NCI-H446 treated with DMSO at 0.1 percent for 48 hours (cell line): ENCODE data around the gene GHRHR.

Source experiments
- DNase-seq: peaks from one replicate; lab custom pipeline; 2025; lab: John Stamatoyannopoulos, UW

GHRHR gene

DNA sequence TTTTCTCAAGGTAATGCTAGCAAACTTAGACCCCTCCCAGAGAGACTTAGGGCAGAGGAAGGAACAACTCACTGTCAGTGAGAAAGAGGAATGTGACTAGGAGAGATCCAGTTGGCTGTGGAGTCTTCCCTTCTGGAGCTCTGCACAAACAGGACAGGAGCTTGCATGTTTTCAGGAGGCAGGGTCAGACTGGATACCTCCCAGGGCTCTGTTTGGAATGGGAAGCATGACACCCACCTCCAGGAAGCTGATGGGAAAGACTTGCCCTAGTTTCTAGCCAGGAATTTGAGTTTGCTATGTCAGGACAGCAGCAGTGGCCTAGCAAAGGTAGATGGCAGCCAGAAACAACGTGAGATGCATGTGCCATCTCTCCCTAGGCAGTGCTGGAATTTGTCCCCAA, 40.6 kb downstream of the GHRHR start:
- no peak for DNase-seq

DNA sequence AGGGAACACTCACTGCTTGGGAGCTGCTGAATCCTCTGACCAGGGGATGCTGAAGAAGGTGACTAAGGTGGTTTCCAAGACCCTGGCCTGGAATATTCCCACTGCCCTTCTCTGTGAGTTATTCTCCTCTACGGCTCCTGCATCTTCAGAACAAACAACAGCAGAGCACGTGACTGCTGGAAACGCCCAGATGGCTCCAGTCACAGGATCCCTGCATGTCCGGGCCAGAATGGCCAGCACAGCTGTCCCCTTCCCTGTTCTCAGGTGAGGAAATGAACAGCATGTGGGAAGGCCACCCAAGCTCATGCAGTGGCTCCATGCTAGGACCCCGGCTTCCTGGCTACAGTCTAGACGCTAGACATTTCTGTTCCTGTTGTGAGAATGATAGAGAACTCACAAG, 43.1 kb downstream of the GHRHR start:
- no peak for DNase-seq

DNA sequence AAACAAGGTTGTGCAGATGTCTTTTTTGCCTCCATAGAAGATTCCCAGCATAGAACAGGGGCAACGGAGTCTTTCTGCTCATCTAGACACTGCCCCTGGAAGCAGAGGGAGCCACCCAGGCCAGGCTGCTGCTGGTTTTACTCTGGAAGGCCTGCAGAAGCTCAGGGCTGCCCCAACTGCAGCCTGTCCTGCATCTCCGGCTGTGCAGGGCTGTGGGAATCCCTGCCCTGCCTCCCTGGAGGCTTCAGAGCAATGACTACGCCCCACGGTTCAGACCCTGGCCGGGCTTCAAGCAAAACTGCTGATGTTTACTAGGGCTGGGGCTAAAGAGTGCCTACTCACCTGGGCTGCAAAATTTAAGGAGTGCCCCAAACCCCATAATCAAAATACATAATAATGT, 43.9 kb downstream of the GHRHR start:
- DNase-seq = no peak

DNA sequence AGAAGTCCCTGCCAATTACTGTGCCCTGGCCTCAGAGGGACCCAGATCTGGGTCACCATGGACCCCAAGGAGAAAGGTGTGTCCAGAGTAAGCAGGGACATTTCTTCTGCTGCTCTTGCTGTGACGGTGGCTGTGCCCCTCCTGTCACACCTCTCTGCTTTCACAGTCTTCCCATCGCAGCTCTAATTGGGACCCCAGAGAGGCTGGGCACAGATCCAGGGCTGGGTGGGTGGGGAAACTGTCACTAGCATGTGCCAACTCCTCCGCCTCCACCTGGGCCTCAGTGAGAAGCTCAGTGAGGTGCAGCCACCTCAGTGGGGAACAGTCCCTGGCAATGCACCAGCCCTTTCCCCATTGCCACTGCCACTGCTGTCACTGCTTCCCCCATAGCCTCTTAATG, 51.1 kb downstream of the GHRHR start:
- no peak for DNase-seq

DNA sequence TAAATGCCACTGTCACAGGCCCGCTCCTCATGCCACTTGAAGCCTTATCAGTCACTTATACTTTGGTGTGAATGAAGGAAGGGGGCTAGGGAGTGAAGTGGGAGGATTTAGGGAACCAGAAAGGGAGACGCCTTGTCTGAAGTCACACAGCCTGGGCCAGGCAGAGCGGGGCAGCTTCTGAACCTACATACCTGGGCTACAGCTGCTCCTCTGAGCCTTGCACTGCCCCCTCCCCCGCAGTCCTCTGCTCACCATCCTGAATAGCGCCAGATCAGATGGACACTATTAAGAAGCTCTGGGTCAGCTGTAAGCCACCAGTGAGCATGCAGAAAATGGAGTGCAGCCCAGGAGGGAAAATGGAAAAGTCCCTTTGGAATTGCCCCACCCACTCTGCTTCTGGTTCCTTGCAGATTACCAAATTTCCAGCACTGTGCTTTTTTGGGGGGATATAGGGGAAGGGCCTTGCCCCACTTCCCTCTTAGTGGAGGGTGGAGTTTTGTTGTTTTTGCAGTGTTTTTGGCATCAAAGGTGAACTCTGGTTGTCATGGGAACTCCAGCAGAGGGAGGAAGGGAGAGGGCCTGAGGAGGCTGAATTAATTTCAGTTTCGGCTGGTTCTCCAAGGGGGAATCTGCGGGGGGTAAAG, 53.4 kb downstream of the GHRHR start:
- no peak for DNase-seq

DNA sequence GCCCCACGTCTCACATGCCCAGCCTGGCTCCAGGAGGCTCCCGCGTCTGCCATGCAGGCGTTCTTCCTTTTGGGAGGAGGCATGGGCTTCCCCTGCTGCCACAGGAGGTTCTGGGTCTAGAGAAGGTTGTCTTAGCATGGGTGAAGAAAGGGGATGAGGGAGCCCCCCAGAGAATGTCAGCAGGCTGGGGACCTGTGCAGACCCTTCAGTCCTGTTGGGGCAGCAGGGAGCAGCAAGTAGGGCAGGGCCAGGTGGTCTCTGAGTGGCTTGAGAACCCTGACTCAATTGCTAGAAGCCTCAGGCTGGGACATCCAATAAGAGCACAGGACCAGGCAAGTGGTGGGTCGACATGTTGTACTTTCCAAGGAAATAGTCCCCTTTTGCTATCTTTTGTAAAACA, 54.0 kb downstream of the GHRHR start:
- no peak for DNase-seq

DNA sequence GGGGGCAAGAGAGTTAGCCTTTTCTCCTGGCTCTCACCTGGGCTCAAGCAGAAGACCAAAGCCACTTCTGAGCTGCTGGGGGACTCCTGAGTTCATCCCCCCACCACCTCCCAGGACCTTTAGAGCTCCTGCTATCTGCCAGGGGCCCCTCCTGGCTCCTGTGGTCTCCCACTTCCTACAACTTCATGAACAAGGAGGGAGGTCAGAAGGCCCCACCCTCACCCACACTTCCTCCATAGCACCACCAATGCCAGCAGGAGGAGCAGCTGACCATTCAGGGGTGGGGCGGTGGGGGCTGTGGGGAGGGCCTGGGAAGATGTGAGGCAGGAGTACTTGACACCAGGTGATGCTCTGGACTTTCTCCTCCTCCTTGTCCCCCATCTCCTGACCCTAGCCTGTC, 55.8 kb downstream of the GHRHR start:
- DNase-seq = no peak

DNA sequence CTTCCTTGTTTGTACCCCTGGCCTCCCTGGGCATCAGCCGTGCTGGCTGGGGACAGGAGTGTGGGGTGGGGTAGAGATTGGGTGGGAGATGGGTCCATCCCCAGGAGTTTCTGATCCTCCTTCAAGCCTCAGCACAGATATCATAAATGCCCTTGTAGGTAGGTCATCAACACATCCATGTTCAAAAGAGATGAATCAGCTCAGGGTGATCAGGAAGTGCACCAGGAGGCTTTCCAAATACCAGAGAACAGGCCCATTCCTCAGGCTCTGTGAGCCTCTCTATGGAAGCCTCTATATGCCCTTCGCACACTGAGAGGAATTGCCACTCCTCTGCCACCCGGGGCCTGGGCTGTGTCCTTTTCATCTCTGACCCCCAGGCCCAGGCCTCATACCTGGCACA, 56.4 kb downstream of the GHRHR start:
- DNase-seq = no peak

DNA sequence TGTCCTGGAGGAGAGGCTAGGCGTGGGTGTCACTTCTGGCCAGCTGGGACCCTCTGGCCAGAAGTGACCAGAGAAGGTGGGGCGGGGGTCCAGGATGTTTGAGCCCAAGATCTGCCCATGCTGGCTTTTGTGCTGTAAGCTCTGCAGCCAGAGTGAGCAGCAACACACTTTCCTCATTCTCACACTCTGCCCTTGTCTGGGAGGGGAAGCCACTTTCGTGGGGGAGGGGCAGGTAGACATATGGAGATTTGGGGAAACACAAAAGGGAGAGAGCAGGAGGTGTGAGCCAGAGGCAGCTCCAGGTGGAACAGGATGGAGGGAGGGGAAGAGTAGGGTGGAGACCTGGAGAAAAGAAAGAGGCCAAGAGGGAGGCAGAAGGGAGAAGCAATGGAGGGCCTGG, 56.9 kb downstream of the GHRHR start:
- no peak for DNase-seq

DNA sequence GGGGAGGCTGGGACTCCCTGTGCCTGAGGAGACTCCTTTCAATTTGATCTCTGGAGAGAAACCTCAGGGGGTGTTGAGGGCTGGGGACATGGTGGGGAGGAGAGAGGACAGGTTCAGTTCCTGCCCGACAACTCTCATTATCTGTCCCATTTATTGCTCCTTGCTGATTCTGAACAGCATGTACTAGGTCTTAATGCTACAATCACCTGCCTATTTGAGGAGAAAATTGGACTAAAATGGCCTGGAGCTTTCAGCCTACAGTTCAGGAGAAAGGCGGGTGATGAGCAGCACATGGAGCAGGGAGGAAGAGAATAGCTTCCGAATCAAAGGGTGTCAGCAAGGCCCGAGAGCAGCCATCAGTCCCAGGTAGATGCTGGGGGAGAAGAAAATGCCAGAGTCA, 58.4 kb downstream of the GHRHR start:
- DNase-seq = no peak

DNA sequence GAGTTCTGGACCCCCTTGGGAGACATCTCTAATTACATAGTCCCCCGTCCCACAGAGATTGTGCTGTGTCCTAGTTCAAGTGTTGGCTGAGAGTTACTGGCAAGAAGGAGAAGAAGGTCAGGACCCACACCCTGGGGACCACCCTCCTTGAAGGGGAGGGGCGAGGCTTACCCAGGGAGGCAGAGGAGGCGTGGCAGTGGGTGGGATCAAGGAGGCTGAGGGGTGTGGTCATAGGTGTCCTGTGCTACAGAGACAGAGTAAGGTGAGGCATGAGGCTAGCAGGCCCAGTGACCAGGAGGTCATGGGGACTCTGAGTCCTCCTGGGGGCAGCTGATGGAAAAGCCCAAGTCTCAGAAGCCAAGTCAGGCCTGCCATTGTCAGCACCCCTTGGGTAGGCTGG, 59.0 kb downstream of the GHRHR start:
- DNase-seq = no peak

DNA sequence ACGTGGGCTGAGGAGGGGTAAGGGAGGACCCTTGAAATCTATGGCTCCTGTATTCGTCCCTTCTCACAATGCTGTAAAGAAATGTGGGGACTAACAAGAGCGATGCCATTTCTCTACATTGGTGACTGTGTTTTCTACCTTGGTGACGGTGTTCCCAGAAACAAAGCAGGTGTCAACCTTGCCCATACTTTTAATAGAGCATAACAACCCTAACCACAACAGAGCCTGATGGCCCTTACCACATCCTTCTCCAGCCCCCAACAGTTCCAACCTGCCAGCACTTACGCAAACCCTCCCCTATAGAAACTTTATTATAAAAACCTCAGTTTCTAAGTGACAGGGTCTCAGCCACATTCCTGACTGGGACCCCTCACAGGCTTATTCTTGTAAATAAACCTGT, 60.1 kb downstream of the GHRHR start:
- DNase-seq = no peak

DNA sequence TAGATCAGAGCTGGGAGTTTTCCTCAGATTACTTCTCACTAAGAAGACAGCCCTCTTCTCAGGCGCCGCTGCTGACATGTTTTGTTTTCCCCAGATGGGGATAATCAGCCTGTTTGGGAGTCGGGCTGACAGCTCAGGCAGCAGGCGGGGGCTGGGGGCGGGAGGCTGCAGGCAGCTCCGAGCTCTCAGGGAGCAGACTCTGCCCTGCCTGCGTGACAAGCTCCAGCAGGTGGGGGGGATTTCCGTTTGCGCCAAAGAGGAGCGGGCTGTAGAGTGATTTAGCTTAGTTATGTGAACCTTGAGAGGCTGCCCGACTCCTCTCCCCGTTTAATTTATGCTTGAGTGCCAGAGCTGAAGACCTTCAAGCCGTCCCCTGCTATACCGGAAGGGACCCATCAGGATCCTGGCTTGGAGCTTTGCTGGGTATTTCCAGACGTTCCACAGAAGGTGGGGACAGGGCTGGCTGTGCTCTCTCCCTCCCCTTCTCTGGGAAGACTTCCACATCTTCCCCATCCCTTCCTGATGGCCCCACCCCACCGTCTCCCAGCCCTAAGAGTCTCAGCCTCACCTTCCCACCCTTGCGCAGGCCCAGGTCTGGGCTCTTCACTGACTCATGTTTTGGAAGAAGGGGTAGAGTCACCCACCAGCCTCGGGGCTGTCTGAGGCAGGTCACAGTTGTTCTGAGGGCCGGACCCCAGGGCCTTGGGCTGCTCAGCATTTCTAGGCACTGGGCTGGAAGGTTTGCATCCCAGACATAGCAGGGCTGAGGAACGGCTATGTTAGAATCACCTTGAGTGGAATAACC, 63.6 kb downstream of the GHRHR start:
- DNase-seq = peak; percentile 28

DNA sequence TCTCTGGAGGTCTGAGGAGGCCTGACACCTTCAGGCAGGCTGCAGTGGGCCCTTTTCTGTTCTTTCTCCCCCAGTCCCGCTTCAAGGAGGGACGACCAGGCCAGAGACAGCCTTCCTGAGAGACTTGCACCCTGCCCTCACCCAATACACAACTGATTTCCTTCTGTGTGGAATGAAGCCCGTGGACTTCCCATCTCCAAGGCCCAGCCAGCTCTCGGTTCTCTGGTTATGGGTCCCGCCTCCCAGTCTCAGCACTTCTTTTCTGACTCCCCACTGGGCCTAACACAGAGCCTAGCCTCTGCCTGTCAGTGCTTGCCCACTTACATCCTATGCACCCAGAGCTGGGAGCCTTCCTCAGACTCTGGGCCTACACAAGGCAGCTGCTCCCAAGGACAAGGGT, 64.3 kb downstream of the GHRHR start:
- DNase-seq = no peak

DNA sequence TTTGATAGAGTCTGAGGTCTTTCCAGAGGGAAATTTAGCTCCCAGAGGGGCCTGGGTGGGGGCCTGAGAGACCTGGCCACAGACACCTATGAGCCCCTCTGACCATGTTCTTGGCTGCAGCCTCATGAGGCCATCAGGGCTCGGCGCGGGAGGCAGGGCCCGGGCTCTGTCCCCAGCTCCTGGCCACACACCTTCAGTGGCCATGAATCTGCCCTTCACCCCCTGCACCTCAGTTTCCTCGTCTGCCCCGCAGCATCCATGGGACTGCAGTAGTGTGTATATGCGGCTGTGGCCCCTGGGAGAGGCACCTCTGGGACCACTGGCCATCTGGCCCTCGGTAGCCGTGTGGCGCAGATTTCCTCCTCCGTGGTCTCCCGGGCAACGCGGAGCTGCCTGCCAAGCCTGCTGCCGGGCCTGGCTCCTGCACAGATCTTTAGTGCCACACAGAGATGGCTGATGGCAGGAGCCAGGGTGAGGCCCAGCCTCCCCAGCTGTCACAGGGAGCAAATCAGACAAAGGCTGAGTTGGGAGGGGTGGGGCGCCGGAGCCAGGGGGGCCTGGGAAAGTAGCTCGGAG, 64.8 kb downstream of the GHRHR start:
- peak; percentile 90 for DNase-seq
